ENCODE measurements around the gene MTNR1A. TPM values are rescaled to one million over a fixed set of nuclear protein-coding genes. Genes with fewer than 3 reads are reported as not detected.

Gene MTNR1A
- polyA plus RNA-seq, 1 donor (not counting 4 experiments of a cell fraction or from before 2014, with no cell fraction given): 0.12 TPM

DNA sequence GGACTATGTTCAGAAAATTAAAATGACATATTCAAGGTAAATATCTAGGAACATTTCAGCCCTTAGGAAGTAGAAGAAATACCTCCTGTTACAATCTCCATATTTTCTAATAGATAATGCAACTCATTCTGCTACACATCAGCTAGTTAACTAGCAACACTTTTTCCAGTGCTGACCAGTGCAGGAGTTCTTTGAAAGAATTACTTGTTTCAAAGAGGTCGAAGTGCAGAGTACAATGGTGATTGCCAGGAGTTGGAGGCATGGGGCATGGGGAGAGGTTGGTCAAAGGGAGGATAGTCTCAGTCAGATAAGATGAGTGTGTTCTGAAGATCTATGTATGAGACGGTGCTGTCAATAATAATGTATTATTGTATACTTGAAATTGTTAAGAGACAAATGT lies 53.1 kb downstream of the MTNR1A start:
- FAIRE-seq (no peak), DNase-seq (ENCODE audit: low read depth, low spot score) (no peak)
- Histone ChIP-seq H3K9ac (ENCODE audit: control insufficient read depth, extremely low read depth, insufficient read depth, low read length) (no peak overlapping the region), H4K20me1 (ENCODE audit: control insufficient read depth, extremely low read depth, insufficient read depth, low read length) (no peaks in the 10 kb centered on the region), H3K4me3 (ENCODE audit: control insufficient read depth in 2 of 3, extremely low read depth in 1 of 3, insufficient read depth in 2 of 3, low read depth in 1 of 3, low read length in 3 of 3) (no peak overlapping the region), H3K9me3 (ENCODE audit: control insufficient read depth, low read depth, low read length) (no peaks in the 10 kb centered on the region), H2AFZ (ENCODE audit: control insufficient read depth, low read length) (no peak overlapping the region), H3K27ac (ENCODE audit: control insufficient read depth, insufficient read depth, low read length) (no peak overlapping the region), H3K4me2 (ENCODE audit: control insufficient read depth, extremely low read depth, insufficient read depth, low read depth, low read length) (no peak overlapping the region), H3K4me1 (ENCODE audit: control insufficient read depth, extremely low read depth, insufficient read depth, low read length) (no peaks in the 10 kb centered on the region), H3K36me3 (ENCODE audit: control insufficient read depth in 2 of 2, extremely low read depth in 1 of 2, insufficient read depth in 2 of 2, low read length in 2 of 2) (no peaks in the 10 kb centered on the region), H3K27me3 (ENCODE audit: control insufficient read depth, extremely low read depth, insufficient read depth, low read length) (no peaks in the 10 kb centered on the region), H3K9me1 (ENCODE audit: control insufficient read depth, extremely low read depth, insufficient read depth, low read length) (no peaks in the 10 kb centered on the region), H3K79me2 (ENCODE audit: control insufficient read depth, insufficient read depth, low read length) (no peaks in the 10 kb centered on the region)
- TF ChIP-seq, protein P1, sequence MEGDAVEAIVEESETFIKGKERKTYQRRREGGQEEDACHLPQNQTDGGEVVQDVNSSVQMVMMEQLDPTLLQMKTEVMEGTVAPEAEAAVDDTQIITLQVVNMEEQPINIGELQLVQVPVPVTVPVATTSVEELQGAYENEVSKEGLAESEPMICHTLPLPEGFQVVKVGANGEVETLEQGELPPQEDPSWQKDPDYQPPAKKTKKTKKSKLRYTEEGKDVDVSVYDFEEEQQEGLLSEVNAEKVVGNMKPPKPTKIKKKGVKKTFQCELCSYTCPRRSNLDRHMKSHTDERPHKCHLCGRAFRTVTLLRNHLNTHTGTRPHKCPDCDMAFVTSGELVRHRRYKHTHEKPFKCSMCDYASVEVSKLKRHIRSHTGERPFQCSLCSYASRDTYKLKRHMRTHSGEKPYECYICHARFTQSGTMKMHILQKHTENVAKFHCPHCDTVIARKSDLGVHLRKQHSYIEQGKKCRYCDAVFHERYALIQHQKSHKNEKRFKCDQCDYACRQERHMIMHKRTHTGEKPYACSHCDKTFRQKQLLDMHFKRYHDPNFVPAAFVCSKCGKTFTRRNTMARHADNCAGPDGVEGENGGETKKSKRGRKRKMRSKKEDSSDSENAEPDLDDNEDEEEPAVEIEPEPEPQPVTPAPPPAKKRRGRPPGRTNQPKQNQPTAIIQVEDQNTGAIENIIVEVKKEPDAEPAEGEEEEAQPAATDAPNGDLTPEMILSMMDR (optimal IDR thresholded peaks at IDR 0.05 in 1 of 3, IDR thresholded peaks at IDR 0.05 in 1 of 3, conservative IDR thresholded peaks at IDR 0.05 in 1 of 3; ENCODE audit: extremely low read depth in 1 of 3, insufficient read depth in 2 of 3, low read length in 3 of 3): no peak
- TF ChIP-seq EZH2 (IDR thresholded peaks at IDR 0.05; ENCODE audit: low read length): no peak
- dilution Hi-C loops (cut with MboI; ENCODE audit: extremely low pct_ligation_motif_present, low sequenced_read_pairs): no loop called here

DNA sequence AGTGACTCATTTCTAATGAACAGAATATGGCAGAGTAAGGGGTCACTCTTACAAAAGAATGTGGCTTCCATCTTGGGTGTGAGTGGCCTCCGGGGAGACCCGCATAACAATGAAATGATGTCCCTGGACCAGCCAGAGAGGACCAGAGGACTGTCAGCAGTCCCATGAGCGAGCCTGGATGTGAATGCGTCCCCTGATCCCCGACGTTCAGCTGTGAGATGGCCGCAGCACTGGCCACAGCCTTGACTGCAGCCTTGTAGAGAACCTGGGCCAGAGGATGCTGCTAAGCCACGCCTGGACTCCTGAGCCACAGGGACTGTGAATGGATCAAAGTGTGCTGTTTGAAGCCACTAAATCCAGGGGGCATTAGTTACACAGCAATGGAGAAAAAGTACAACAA lies 53.8 kb downstream of the MTNR1A start:
- Histone ChIP-seq H3K27me3 (ENCODE audit: control insufficient read depth, extremely low read depth, insufficient read depth, low read length) (no peaks in the 10 kb centered on the region), H3K79me2 (ENCODE audit: control insufficient read depth, insufficient read depth, low read length) (no peaks in the 10 kb centered on the region), H3K9me3 (ENCODE audit: control insufficient read depth, low read depth, low read length) (no peaks in the 10 kb centered on the region), H3K4me1 (ENCODE audit: control insufficient read depth, extremely low read depth, insufficient read depth, low read length) (no peaks in the 10 kb centered on the region), H3K9me1 (ENCODE audit: control insufficient read depth, extremely low read depth, insufficient read depth, low read length) (no peaks in the 10 kb centered on the region), H2AFZ (ENCODE audit: control insufficient read depth, low read length) (no peak overlapping the region), H3K4me2 (ENCODE audit: control insufficient read depth, extremely low read depth, insufficient read depth, low read depth, low read length) (no peak overlapping the region), H3K4me3 (ENCODE audit: control insufficient read depth in 2 of 3, extremely low read depth in 1 of 3, insufficient read depth in 2 of 3, low read depth in 1 of 3, low read length in 3 of 3) (no peak overlapping the region), H3K9ac (ENCODE audit: control insufficient read depth, extremely low read depth, insufficient read depth, low read length) (no peak overlapping the region), H3K27ac (ENCODE audit: control insufficient read depth, insufficient read depth, low read length) (no peak overlapping the region), H3K36me3 (ENCODE audit: control insufficient read depth in 2 of 2, extremely low read depth in 1 of 2, insufficient read depth in 2 of 2, low read length in 2 of 2) (no peaks in the 10 kb centered on the region), H4K20me1 (ENCODE audit: control insufficient read depth, extremely low read depth, insufficient read depth, low read length) (no peaks in the 10 kb centered on the region)
- DNase-seq (ENCODE audit: low read depth, low spot score): no peak
- TF ChIP-seq, protein P1 (optimal IDR thresholded peaks at IDR 0.05 in 1 of 3, IDR thresholded peaks at IDR 0.05 in 1 of 3, conservative IDR thresholded peaks at IDR 0.05 in 1 of 3; ENCODE audit: extremely low read depth in 1 of 3, insufficient read depth in 2 of 3, low read length in 3 of 3): no peak
- TF ChIP-seq EZH2 (IDR thresholded peaks at IDR 0.05; ENCODE audit: low read length): no peak
- FAIRE-seq: no peak
- dilution Hi-C loops (cut with MboI; ENCODE audit: extremely low pct_ligation_motif_present, low sequenced_read_pairs): no loop called here

All from keratinocyte (primary cell).